GM21528 (cell line): Measurements from ENCODE around the gene NINJ2.

ENCODE experiments used
- ATAC-seq: cut with Tn5 transposase; IDR thresholded peaks from one replicate; pipeline ENCODE4 v1.9.1; 2021; ENCODE audit warnings: mild to moderate bottlenecking, moderate library complexity; ENCODE audit not compliant: unreplicated experiment, low FRiP score

The NINJ2 gene

GRCh38 chr12:674272-674781 is 11.1 kb upstream of the NINJ2 start:
- peak; percentile 87 for ATAC-seq

DNA sequence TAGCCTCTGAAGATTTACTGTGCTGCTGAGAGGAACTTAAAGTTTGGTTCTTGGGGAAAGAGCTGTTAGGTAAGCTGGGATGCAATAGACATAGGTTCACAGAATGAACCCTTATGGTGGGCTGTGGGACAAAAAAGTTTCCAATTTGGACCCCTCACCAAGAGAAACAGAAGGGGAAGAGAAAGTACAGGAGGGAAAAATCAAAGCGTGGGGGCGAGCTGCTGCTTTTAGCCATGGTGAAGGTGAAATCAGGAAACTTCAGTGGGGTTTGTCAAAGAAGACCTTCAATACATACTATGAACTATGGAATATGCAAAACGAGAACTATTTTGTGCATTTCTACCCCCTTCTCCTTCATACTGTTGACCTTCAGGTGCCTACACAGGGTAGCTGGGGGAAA is 10.6 kb upstream of the NINJ2 start:
- ATAC-seq, result peak; percentile 17

DNA sequence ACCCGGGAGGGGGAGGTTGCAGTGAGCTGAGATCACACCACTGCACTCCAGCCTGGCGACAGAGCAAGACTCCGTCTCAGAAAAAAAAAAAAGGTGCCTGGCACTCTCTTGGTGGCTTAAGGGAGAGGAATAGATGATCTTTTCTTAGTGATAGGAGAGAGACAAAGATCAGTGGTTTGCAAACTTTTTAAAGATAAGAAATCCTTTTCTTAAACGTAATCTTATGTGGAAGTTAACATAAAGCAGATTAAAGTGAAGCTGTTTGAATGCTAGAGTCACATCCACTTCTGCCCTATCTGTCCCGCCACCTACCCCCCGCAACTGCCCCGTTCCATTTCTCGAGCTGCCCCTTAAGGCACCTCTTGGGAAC is 6.3 kb upstream of the NINJ2 start:
- no peak for ATAC-seq

- ATAC-seq, result no peak
Measured at GRCh38 chr12:668090-668481, 4.8 kb upstream of the NINJ2 start.

DNA sequence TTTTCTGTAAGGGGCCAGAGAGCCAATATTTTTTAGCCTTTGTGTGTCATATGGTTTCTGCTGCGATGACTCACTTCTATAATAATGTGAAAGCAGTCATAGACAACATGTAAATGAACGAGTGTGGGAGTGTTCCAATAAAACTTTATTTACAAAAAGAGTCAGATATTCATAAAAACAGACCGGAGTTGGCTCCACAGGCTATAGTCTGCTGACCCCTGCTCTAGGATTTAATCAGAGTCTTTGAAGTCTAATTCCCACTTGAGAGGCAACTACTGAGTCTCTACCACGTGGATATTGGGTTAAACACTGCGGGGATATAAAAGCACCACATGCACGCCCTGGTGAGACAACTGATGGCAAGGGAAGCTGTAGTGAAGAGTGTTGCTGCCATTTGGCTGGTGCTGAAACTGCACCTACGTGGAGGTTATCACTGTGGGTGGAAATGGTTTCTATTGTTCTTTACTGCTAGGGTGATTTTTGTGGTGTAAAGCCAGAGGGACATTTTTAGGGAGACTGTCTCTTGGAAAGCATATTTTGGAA is 3.6 kb upstream of the NINJ2 start:
- ATAC-seq, result no peak

DNA sequence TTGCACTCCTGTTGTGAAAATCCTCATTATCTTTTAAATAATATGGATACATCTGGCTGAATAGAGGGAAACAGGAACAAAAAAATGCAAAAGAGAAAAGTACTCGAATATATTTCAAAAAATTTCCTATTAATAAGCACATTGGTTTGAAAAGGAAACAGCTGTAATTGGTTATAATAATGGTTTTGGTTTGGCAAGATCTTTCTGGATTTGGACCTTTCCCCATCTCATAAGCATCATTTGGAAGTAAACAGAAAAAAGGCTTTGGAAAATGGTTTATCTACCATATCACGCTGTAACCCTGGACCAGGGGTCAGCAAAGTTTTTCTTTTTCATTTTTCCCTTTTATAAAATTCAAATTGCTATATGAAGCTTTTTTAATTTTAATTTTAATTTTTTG is 2.8 kb upstream of the NINJ2 start:
- no peak for ATAC-seq

- no peak for ATAC-seq
Measured at GRCh38 chr12:664779-665092, 1.5 kb upstream of the NINJ2 start.

GRCh38 chr12:664075-664778 is 982 bp upstream of the NINJ2 start:
- ATAC-seq, result no peak

GRCh38 chr12:662566-663292 is 516 bp downstream of the NINJ2 start:
- ATAC-seq, result no peak

DNA sequence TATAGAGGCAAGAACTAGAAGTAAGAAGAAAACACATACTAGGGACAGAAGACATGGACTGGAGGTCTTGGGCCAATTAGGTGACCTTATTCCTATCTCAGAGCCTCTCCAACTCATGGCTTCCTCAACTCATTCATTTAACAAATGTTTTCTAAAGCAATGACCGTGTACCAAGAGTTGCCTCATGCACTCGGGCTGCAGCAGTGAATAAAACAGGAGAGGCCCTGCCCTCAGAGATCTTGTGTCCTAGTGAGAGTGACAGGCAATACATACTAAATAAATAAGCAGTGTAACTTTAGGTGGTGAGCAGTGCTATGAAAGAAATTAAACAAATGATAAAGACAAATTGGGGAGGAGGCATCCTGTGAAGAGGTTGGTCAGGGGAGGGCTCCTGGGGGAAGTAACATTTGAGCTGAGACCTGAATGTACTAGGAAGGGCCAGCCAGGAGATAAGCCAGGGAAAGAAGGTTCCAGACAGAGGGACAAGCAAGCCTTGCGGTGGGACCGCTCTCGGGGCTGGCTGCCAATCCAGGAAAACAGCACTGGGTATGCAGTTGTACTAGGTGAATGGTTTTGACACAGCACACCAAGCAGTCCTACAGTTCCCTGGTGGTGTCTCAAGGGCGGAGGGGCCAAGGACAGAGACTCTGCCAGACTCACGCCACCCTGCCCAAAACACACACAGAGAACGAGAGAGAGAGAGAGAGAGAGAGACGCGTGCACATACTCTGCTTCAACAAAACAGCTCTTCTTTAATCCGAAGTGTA is 1.3 kb downstream of the NINJ2 start:
- ATAC-seq, result no peak

- ATAC-seq, result peak; percentile 62
Measured at GRCh38 chr12:659090-659683, 4.1 kb downstream of the NINJ2 start.

DNA sequence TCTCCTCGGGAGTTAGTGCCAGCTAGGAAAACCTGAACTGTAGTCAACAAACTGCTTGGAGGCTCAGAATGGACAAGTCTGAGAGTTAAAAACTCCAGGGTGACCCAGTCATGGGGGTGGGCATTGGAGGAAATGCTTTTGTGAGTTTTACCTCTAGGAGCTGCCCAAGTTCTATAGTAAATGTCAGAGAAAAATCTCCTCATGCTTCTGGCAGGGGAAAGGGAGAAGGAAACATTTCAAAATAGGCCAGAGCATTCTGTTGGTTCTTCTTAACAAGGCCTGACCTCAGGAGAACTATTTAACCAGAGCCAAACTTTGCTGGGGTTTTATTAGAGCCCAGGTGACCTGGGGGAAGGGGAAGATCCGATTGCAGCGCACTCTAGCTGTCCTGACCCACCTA is 12.3 kb downstream of the NINJ2 start:
- ATAC-seq, result no peak

DNA sequence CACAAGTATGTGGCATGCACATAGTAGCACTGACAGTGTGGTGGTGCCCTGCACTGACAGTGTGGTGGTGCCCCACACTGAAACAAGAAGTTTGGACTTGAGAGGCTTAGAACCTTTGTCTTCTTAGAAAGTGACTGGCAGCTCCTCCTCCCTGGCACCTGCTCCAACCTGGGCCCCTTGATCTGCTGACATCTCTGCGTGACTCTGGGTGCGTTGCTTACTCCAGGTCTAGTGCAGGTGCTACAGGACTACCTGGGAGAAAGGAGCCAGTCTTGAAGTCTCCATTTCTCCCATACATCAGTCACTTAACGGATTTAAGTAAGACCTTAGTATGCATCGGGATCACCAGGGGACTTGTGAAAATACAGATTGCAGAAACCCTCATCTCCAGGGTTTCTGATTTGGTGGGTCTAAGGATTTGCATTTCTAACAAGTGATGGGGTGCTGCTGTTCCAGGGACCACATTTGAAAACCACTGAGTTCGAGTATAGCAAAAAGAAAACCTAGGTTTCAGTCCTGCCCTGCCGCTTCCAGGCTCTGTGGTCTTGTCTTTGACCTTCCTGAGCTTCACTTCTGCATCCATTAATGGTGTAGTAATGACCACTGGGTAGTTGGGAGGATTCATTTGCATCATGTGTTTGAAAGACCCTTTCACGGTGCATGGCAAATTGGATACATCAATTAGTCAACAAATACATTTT is 15.7 kb downstream of the NINJ2 start:
- no peak for ATAC-seq

DNA sequence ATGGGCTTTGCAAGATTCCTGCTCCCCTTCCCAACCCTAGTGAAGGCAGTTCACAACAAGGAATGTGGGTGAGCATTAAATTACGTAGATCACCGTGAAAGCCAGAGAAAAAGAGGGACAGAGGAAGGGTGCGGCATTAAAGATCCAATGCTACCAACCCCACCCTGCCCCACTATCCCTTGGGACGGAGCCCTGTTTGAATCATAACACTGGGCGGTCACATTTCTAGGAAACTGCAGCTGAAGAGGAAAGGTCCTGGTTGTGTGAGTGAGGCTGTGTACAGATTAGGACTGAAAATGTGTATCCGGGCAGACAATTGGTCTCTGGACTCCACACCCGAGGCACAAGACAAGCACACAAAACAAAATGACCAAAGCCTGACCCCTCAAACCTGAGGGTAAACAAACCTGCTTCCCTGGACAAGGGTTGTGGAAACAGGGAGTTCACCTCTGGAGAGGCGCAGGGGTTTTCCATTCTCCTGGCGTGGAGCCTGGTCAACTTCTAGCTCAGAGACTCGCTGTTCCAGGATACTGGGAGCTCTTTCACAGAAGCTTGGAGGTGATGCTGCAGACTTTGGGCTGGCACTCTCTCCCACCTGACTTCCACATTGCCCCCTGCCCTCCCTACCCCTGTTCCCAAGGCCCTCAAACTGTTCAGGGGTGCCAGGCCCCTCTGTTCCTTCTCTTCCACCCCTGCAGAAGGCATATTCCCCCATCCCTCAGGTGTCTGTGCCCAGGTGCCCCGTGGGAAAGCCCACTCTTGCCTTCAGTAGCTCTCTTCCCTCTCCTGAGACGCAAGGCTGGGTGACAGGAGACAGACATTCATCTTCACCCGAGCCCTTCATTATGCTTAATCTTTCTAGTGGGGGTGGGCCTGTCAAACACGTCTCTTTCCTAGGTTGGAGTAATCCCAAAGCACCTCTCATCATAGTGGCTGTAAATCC is 16.5 kb downstream of the NINJ2 start:
- ATAC-seq, result no peak

- no peak for ATAC-seq
Measured at GRCh38 chr12:645563-646071, 17.6 kb downstream of the NINJ2 start.

DNA sequence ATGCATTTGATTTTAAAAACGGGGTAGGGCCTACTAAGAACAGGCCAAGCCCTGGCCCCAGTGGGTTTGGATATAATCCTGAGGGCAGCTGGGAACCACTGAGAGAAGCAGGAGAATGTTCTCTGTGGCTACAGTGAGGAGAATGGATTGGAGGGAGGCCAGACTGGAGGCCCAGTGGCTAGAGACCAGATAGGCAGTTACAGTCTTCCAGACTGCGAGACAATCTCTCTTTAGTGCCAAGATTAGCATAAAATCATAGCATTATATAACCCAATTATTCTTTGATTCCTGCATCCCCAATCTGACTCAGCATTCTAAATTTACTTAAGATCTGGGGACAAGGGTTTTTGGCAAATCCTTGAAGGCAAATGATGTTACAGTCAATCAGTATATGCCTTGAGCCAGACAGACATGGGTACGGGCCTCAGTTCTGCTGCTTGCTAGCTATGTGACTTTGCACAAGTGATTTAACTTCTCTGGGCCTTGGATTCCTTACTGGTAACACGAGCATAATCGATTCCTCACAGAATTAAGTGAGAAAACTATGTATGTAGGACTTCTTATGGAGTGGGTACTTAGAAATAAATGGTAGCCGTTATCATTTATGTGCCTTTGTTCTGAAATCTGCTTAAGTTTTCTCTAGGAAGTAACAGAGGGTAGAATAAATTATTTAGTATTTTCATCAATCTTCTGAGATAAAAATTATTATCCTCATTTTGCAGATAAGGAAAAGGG is 18.3 kb downstream of the NINJ2 start:
- ATAC-seq, result no peak

DNA sequence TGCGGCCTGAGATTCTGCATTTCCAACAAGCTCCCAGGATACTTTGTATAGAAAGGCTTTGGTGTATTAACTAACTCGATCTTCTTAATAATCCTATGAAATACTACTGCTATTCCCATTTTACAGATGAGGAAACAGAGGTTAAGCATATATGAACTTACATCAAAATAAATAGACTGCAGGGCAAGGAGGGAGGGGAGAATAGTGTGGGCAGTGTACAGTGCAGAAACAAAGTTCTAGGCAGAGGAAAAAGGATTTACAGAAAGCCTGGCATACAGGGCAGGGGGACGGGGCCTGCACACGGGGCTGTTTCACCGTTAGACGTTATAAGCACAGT is 19.0 kb downstream of the NINJ2 start:
- ATAC-seq, result no peak

DNA sequence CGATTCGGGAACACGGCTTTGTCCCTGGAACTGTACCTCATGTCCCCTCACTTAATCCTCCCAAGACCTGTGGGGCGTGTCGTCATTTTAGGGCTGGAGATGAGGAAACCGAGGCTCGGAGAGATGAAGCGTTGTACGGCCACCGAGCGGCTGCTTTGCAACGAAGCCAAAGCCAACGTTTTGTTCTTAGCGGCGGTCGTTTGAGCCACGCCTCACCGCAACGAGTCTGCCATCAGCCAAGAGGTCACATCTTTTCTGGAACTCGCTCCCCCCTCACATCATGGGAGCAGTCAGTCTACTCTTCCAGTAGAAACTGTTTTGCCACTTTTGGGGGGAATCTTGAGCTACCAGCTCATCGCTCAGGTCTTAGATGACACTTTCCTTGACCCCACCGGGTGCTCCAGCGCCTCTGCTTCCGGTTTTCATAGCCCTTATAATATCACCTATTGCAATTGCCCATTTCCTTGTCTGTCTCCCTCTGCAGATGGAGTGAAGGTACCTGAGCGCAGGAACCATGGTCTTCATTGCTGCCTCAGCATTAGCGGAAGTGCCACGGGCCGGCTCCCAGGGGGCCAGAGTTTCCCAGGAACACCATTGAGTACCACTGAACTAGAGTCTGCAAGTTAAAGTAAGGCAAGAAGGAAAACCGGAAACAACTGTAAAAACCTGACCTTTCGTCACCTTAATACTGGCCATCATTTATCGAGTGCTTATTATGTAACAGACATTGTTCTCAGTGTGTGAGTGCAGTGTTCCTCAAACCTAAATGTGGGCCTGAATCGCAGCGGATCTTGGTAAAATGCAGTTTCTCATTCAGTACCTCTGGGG is 19.6 kb downstream of the NINJ2 start:
- ATAC-seq, result peak; percentile 1
